OCI-LY1 (cell line): ENCODE data around the gene TUBA1C.

Experiments
- H2AFZ ChIP-seq: fragments of 200-600 bp; sonication (generic), shearing (Covaris generic); 2 replicates; pipeline ENCODE4 v1.6.0; 2014; ENCODE audit warnings: antibody characterized with exemption, mild to moderate bottlenecking, low read length
- H3F3A ChIP-seq: fragments of 200-600 bp; sonication (generic), shearing (Covaris generic); 2 replicates; pipeline ENCODE4 v1.6.0; 2014; ENCODE audit warnings: mild to moderate bottlenecking, antibody characterized with exemption, low read length, moderate library complexity; ENCODE audit not compliant: insufficient read depth
- H3K27ac ChIP-seq: fragments of 200-600 bp; sonication (generic); 2 replicates; pipeline ENCODE4 v1.5.1; 2014; ENCODE audit warnings: low read length, mixed run types, mild to moderate bottlenecking, low read depth; ENCODE audit not compliant: poor library complexity, severe bottlenecking
- H3K27me3 ChIP-seq: fragments of 200-600 bp; sonication (generic); 2 replicates; pipeline ENCODE4 v1.6.0; 2014; ENCODE audit warnings: antibody characterized with exemption, mild to moderate bottlenecking, low read length, moderate library complexity; ENCODE audit not compliant: insufficient read depth
- H3K36me3 ChIP-seq: fragments of 200-600 bp; sonication (generic); 2 replicates; pipeline ENCODE4 v1.6.1; 2014; ENCODE audit warnings: mild to moderate bottlenecking, antibody characterized with exemption, low read length, moderate library complexity, mixed read lengths; ENCODE audit not compliant: insufficient read depth
- H3K4me1 ChIP-seq: fragments of 200-600 bp; sonication (generic); 2 replicates; pipeline ENCODE4 v1.5.1; 2014; ENCODE audit warnings: mild to moderate bottlenecking, low read length, moderate library complexity; ENCODE audit not compliant: insufficient read depth, severe bottlenecking
- H3K4me2 ChIP-seq: fragments of 200-600 bp; sonication (generic), shearing (Covaris generic); 2 replicates; pipeline ENCODE4 v1.6.1; 2014; ENCODE audit warnings: low read length
- H3K4me3 ChIP-seq: fragments of 200-600 bp; sonication (generic); 2 replicates; pipeline ENCODE4 v1.5.1; 2014; ENCODE audit warnings: low read length, low read depth, mild to moderate bottlenecking, mixed read lengths; ENCODE audit not compliant: poor library complexity, severe bottlenecking
- H3K79me2 ChIP-seq: fragments of 200-600 bp; shearing (Covaris generic); 2 replicates; pipeline ENCODE4 v1.6.1; 2016; ENCODE audit warnings: mixed run types, low read length, mixed read lengths; ENCODE audit not compliant: insufficient read depth
- H3K9ac ChIP-seq: fragments of 200-600 bp; sonication (generic), shearing (Covaris generic); 2 replicates; pipeline ENCODE4 v1.6.1; 2014; ENCODE audit warnings: mild to moderate bottlenecking, low read length, mixed read lengths
- H3K9me2 ChIP-seq: fragments of 200-600 bp; sonication (generic), shearing (Covaris generic); 2 replicates; pipeline ENCODE4 v1.6.1; 2014; ENCODE audit warnings: low read depth, mild to moderate bottlenecking, low read length, mixed read lengths
- H3K9me3 ChIP-seq: fragments of 200-600 bp; shearing (Covaris generic); 2 replicates; pipeline ENCODE4 v1.6.1; 2014; ENCODE audit warnings: low read length, mixed read lengths
- H4K20me1 ChIP-seq: fragments of 200-600 bp; sonication (generic), shearing (Covaris generic); 2 replicates; pipeline ENCODE4 v1.6.0; 2016; ENCODE audit warnings: mild to moderate bottlenecking, low read length; ENCODE audit not compliant: insufficient read depth
- EZH2 ChIP-seq: fragments of 200-600 bp; sonication (generic), shearing (Covaris generic); IDR thresholded peaks from 2 replicates; pipeline ENCODE4 v1.8.0; 2017; ENCODE audit warnings: borderline replicate concordance, mixed run types, mild to moderate bottlenecking, antibody characterized with exemption, low read length, moderate library complexity, mixed read lengths
- TF ChIP-seq, protein P1 (sequence below): fragments of 200-600 bp; sonication (generic), shearing (Covaris generic); IDR thresholded peaks from 2 replicates; pipeline ENCODE4 v1.5.1; 2017; ENCODE audit warnings: mild to moderate bottlenecking, antibody characterized with exemption, low read length, moderate library complexity, mixed read lengths

TUBA1C gene

DNA sequence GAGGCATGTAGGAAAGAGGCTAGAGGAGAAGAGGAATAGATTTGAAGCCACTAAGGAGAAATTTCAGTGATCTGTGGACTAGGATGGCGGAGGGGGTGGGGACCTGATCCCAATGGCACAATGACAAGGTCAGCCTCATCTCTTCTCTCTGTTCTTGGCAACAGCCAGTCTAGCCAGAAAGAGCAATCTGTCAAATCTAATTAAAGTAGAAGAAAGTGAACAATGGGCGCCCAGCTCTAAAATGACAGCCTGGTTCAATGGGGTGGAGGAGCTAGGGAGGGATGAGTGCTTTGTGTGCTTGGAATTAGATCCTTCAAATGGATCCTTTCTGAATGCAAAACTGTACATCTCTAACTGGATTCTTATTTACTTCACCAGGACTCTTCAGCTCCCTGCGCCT, 37.2 kb upstream of the TUBA1C start:
- Histone ChIP-seq H3F3A (no peaks in the 10 kb centered on the region), H3K9me2 (no peaks in the 10 kb centered on the region), H3K79me2 (no peaks in the 10 kb centered on the region), H3K27ac (no peak overlapping the region), H3K4me2 (no peak overlapping the region), H2AFZ (no peak overlapping the region), H3K27me3 (no peaks in the 10 kb centered on the region), H4K20me1 (no peaks in the 10 kb centered on the region), H3K9me3 (no peaks in the 10 kb centered on the region), H3K36me3 (no peaks in the 10 kb centered on the region), H3K9ac (no peak overlapping the region), H3K4me1 (no peaks in the 10 kb centered on the region), H3K4me3 (no peak overlapping the region)
- TF ChIP-seq EZH2, result no peak
- TF ChIP-seq, protein P1, sequence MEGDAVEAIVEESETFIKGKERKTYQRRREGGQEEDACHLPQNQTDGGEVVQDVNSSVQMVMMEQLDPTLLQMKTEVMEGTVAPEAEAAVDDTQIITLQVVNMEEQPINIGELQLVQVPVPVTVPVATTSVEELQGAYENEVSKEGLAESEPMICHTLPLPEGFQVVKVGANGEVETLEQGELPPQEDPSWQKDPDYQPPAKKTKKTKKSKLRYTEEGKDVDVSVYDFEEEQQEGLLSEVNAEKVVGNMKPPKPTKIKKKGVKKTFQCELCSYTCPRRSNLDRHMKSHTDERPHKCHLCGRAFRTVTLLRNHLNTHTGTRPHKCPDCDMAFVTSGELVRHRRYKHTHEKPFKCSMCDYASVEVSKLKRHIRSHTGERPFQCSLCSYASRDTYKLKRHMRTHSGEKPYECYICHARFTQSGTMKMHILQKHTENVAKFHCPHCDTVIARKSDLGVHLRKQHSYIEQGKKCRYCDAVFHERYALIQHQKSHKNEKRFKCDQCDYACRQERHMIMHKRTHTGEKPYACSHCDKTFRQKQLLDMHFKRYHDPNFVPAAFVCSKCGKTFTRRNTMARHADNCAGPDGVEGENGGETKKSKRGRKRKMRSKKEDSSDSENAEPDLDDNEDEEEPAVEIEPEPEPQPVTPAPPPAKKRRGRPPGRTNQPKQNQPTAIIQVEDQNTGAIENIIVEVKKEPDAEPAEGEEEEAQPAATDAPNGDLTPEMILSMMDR, result no peak

DNA sequence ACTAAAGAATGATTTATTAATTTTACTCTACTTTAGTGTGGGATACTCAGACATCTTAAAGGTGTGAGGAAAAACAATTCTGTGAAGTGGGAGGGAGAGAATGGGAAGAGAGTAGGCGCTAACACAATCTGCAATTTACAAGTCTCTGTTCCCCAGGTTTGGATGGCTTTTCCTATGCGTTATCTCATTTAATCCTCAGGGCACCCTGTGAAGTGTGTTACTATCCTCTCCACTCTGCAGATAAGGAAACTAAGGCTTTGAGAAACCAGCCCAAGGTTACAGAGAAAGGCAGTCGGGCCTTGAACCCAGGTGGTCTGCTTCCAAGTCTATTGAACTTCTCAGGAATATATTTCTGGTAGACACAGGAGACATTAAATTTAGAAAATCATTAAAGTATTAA, 36.2 kb upstream of the TUBA1C start:
- TF ChIP-seq, protein P1, result no peak
- no peak for TF ChIP-seq EZH2
- no peak overlapping the region for H3K9ac ChIP-seq
- H3K36me3 ChIP-seq, result no peaks in the 10 kb centered on the region
- no peaks in the 10 kb centered on the region for H3K9me2 ChIP-seq
- H3K79me2 ChIP-seq, result no peaks in the 10 kb centered on the region
- no peaks in the 10 kb centered on the region for H3F3A ChIP-seq
- no peak overlapping the region for H2AFZ ChIP-seq
- no peaks in the 10 kb centered on the region for H4K20me1 ChIP-seq
- H3K9me3 ChIP-seq, result no peaks in the 10 kb centered on the region
- H3K27ac ChIP-seq, result no peak overlapping the region
- H3K4me1 ChIP-seq, result peaks cover 6% of the 10 kb centered on the region
- no peaks in the 10 kb centered on the region for H3K27me3 ChIP-seq
- H3K4me2 ChIP-seq, result no peak overlapping the region
- H3K4me3 ChIP-seq, result no peak overlapping the region

DNA sequence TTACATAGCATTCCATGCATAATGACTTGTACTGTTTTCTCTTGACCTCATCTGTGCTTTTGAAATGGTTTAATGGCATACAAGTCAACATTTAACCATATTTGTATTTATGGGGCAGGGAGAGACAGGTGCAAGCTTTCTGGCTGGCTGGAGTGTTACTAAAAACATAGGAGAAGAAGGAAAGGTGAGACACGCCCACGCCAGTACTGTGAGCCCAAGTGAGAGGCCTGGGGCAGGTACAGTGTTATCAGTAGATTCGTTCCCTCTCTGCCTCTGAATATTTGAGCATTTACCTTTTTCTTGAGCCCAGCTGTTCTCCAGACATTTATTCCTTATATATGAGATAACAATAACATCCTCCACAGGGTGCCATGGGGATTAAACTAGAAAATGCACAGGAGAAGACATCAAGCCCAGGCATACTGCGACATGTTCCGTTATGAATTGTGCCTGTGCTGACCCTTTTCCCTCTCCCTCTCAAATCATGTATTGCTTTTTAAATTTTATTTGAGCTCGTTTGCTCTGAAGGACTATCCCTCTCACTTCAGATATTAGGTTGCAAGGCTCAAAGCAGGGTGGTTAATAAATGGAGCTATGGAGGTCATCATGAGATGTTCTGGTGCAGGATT, 34.6 kb upstream of the TUBA1C start:
- no peaks in the 10 kb centered on the region for H3K9me2 ChIP-seq
- no peaks in the 10 kb centered on the region for H3F3A ChIP-seq
- no peaks in the 10 kb centered on the region for H3K79me2 ChIP-seq
- no peak overlapping the region for H2AFZ ChIP-seq
- no peaks in the 10 kb centered on the region for H3K9me3 ChIP-seq
- no peaks in the 10 kb centered on the region for H3K27me3 ChIP-seq
- H3K9ac ChIP-seq, result no peak overlapping the region
- H3K27ac ChIP-seq, result no peak overlapping the region
- no peak overlapping the region for H3K4me3 ChIP-seq
- H4K20me1 ChIP-seq, result no peaks in the 10 kb centered on the region
- TF ChIP-seq EZH2, result no peak
- TF ChIP-seq, protein P1, result no peak
- no peaks in the 10 kb centered on the region for H3K36me3 ChIP-seq
- peaks cover 14% of the 10 kb centered on the region for H3K4me1 ChIP-seq
- no peak overlapping the region for H3K4me2 ChIP-seq
